Umbilical cord (tissue), 2 donors: ENCODE measurements around the gene PHLPP1. TPM values are rescaled to one million over a fixed set of nuclear protein-coding genes. Genes with fewer than 3 reads are reported as not detected.
A peak's percentile ranks its signal among the peaks of the same experiment; 100 is the strongest.
"Not testable (repeated sequence)": the region's sequence is repeated elsewhere in the genome, so short reads cannot be mapped to it uniquely, and the experiment has no call there.

Experiments used
- DNase-seq: peaks from one replicate; pipeline ENCODE4 v3.0.0-alpha.2; 2015; ENCODE audit warnings: low spot score
- total RNA-seq: library from RNA; depleted of rRNA; stranded (reverse); fragments of >200 nt; gene quantifications from one replicate; pipeline ENCODE4 v1.2.3, GENCODE V29; 2014; ENCODE audit warnings: low replicate concordance; ENCODE audit not compliant: insufficient read depth

Gene PHLPP1
- total RNA-seq, 1 donor from 2014 or later, result 14.4 TPM

GRCh38 chr18:62809445-62809844, 94.1 kb downstream of the PHLPP1 start:
- DNase-seq, result not testable (repeated sequence)

- DNase-seq, result no peak
Observed at GRCh38 chr18:62809900-62810299, 94.6 kb downstream of the PHLPP1 start.

DNA sequence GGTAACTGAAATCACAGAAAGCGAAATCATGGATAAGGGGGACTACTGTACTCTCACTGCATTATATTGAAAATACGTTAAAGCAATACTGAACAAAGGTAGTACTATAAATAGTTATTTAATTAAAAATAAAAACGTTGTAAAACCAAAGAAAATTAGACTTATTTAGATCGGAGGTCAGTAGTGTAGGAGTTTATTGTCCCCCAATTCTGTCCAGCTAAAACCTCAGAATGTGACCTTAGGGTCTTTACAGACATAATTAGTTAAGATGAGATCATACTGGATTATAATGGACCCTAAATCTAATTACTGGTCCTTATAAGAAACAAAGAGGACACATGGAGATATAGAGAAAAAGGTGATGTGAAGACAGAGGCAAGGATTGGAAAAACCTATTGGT, 95.3 kb downstream of the PHLPP1 start:
- DNase-seq, result no peak

DNA sequence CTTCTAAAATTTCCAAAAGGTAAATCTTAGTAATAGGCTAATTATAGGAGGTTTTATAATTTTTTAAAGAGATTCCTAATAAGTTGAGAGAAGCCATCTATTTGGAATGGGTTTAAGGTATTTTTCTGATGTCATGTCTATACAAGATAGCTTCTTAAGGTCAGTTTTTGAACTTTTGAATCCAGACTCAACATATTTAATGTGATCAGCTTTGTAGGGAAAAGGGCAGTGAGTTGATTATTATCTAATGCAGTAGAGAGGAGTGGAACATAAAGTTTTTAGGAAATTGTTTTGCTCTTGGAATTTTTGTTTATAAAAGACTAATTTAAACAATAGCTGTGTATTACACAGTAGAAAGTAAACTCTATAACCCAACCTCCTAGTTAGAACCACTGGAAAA, 96.3 kb downstream of the PHLPP1 start:
- no peak for DNase-seq

DNA sequence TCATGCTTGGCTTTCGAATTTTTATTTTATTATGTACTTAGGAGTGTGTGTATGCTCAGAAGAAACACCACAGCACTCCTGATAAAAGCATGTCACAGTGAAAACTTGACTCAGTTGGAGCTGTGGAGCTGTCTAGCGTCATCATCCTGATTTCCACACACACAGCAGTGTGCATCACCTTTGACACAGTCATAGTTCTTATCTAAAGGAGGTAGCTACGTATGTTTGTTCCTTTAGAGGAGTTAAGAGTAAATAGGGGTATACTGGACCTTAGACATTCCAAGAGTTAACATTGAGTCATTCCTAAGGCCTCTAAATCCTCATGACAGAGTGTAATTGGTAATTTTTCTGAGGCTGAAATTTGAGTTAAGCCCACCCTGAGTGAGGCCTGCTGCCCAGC, 96.9 kb downstream of the PHLPP1 start:
- DNase-seq, result no peak

DNA sequence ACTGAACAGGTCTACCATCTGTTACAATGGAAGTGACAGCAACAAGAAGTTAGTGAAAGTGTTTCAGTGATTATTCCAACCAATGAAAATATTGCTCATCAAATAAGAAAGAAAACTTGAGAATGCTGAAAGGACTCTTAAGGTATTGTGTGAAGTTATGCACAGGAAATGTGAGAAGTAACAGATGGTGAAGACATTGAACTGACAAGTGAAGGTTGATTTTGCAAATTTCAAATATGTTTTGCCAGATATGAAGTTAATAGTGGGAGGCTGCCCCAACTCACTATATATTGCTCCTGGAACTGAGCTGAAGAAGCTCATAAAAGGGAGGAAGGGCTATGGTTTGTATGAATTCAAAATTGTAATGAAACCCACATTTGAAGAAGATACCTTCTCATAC, 97.5 kb downstream of the PHLPP1 start:
- DNase-seq, result no peak

GRCh38 chr18:62814132-62814759, 98.9 kb downstream of the PHLPP1 start:
- DNase-seq, result peak; percentile 92

- DNase-seq, result no peak
Observed at GRCh38 chr18:62825382-62825781, 110.0 kb downstream of the PHLPP1 start.

DNA sequence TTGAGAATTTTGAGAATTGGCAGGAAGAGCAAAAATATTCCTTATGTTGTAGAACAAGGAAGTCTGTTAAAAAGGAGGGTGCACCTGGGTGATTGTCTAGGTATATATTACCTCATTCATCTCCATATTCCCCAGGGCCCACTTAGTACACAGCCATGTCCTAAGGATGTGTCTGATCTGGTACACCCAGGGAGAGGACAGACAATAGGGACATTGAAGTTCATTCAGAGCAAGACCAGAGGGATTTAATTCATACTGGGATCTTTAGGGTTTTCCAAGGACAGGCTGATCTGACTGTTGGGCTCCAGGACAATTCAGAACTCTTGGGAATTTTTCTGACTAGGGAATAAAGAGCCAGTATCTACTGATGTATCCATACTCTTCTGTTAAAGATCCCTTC, 112.1 kb downstream of the PHLPP1 start:
- no peak for DNase-seq

DNA sequence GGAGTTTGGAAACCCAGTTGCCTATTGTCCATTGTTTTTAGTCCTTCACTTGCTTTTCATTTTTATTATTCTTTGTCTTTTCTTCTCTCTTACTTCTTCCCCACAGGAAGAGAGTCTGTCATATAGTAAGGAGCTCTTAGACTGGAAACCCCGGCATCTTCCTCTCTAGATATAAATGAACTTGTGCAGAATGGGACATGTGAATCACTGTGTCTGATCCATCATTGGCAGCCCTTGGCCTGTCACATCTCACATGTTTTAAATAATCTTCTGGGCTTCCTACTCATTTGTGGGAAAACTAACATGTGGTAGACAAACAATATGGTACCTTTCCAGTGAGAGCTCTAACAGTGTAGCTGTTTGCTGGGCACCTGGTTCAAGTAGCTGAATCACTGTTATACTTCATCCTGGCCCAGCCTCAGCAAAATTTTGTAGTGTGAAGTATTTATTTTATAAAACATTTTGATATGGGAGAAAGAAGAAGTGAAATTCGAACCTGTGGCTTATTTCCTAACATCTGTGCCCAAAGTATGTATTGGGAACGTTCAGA, 112.8 kb downstream of the PHLPP1 start:
- no peak for DNase-seq

GRCh38 chr18:62828852-62829251, 113.5 kb downstream of the PHLPP1 start:
- DNase-seq, result no peak

DNA sequence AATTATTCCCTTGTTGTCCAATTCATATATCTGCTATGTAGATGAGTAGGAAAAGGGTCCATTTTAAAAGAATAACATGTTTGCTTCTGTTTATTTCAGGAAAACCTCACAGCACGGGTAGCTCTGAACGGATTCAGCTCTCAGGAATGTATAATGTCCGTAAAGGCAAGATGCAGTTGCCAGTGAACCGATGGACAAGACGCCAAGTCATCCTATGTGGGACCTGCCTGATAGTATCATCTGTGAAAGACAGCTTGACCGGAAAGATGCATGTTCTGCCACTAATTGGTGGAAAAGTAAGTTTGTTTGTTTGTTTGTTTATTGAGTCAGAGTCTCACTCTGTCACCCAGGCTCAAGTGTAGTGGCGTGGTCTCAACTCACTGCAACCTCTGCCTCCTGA, 114.6 kb downstream of the PHLPP1 start:
- no peak for DNase-seq

DNA sequence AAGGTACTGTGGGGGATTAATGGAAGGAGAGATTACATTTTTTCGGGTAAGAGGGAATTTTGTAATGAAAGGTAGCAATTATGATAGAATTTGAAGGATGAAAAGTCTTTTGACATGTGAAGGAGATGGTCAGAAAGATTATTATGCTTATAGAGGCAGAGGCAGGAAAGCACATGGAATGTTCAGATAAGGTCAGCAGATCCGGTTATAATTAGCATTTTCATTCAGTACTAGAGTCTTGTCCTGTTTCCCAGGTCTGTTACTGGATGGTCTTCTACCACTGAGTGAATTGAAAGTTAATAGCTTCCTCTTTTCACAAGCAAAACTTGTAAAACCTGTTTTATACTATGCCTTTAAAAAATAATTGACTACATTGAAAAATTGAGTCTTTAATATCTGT, 116.9 kb downstream of the PHLPP1 start:
- peak; percentile 14 for DNase-seq

- DNase-seq, result no peak
Observed at GRCh38 chr18:62833494-62833893, 118.2 kb downstream of the PHLPP1 start.

DNA sequence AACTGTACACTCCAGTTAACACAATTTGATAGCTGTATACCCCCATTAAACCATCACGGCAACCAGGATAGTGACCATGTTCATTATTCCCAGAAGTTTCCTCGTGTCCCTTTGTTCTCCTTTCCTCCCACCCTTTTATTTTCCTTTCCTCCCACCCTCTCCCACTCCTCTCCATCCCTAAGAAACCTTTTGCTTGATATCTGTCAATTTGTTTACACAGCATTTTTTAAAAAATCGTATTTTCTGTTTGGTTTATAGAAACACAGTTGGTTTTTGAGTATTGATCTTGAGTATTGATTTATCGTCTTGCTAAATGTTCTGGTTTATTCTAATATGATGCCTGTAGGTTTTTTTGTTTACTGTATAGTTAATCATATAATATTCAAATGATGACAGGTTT, 119.4 kb downstream of the PHLPP1 start:
- DNase-seq, result no peak

DNA sequence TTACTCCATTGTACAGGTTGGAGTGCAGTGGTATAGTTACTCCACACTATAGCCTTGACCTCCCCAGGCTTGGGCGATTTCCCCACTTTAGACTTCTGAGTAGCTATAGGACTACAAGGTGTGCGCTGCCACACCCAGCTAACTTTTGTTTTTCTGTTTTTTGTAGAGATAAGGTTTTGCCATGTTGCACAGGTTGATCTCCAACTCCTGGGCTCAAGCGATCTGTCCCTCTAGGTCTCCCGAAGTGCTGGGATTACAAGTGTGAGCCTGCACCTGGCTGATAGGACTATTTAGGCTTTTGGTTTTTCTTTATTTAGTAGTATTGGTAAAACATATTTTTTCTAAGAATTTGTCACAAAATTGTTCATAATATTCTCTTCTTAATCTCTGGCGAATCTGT, 121.7 kb downstream of the PHLPP1 start:
- no peak for DNase-seq

DNA sequence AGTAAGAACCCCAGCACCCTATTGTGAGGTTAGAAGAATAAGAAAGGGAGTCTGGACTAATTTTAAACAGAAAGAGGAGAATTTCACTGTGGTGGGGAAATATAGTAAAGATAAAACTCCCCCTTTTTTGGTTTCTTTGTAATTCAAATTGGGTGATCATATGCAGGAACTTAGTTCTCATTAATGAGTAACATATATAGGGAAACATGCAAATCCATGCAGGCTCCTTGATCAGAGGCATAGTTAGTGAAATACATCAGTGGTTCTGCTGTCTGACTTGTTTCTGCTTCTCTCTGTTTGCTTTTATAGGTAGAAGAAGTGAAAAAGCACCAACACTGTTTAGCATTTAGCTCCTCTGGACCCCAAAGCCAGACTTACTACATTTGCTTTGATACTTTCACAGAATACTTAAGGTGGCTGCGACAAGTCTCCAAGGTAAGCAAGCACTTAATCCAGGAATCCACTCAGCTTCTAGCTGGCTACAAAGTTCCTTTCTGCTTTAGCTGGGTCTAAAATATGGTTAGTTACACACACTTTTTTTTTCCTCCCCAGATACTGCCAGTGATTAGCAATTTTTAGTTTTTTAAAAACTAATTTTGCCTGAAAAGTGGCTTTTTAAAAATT, 123.2 kb downstream of the PHLPP1 start:
- no peak for DNase-seq

DNA sequence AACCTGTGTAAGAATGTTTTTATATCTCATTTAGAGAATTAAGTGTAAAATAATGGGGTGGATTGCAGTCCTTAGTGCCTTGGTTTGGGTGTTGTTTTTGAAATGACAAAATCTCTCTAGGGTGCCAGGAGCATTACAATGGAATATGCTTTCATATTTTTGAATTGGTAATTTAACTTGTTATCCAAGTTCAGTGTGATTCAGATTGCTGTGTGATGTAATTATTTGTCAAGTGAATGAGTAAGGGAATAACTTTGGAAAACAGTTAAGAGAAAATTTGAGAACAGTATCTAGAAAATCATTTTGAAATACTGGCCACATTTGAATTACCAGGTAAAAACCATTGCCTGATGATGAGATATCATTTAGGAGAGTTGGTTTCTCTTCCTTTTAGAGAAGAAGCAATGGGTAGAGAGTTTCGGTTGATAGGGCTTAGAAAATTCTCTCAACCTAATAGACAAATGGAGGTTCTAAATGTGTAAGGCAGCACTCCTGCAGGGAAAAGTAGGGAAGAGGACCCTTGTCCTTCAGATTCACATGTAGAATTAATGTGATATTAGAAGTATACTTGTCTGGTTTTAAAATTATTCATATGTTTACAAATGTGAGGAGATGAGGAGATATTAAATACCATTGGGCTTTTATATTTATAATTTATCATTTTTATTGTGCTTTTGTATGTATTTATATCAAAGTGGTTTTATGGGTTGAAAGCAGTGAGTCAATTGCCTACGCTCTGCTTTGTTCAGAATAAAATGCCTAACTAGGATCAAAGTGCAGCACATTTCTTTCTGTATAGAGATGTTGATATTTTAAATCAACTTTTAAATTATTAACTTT, 124.8 kb downstream of the PHLPP1 start:
- no peak for DNase-seq

- no peak for DNase-seq
Observed at GRCh38 chr18:62841405-62841804, 126.1 kb downstream of the PHLPP1 start.

DNA sequence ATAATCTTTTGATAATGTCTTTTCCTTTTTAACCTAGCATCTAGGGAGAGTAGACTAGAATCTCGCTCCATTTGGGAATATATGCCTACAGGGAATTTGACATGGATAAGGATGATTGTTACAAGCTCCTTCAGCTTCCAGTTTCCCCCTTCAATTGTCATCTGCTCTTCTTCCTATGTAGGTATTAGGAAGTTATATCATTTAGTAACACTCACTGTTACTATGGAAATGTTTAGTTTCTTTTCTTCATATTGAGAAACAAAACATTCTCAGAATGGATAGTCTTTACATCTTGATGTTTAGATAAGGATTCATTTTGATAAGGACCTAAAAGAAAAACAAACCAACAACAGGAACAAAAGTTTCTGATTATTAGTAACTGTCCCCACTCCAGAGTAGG, 127.6 kb downstream of the PHLPP1 start:
- no peak for DNase-seq

DNA sequence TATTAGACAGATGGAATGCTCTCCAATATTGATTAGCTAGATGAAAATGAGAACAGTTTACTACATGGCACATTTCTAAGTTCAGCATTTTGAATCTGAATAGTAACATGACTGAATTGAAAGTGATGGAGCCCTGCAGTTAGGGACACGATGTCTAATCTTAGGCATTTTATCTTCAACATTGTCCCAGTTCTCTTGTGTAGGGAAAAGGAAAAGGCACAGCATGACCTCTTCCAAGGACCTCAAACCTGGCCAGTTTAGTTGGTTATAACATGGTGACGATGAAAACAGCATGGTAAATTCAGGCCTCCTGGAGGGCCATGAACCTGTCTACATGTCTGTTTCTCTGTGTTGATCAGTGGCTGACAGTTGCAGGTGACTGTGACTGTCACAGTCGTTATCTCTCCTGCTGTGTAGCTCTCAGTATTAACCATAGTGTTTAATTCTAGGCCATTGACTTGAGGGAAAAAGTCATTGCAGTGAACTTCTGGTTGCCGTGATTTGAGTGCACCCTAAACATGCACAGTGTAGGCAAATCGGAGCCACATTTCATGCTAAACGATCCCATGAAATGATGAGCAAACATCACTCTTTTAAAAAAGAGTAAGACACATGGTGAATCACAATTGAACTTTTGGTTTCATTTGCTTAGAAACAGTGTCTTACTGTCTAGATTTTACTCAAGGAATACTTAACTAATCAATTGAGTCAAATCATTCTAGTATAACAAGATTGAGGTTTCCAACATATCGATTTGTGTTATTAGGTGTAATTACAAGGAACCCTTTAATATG, 129.7 kb downstream of the PHLPP1 start:
- no peak for DNase-seq

DNA sequence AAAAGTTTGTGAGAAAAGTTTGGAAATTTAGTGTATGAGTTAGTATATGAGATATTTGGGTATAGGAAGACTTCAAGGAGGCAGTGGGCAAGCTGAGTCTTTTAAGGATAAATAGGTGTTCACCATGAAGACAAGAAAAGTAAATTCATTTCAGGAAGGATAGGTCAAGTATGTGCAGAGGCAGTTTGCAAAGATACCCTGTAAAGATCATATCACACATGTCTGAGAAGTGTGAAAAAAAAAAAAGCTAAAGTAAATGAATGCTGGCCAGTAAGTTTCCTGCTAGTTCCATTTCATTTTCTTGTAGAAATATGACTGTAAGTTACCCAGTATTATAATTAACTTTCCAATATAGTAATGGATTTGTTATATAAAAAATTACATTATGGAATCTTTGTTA, 131.0 kb downstream of the PHLPP1 start:
- DNase-seq, result no peak
